ENCODE measurements around the gene DOC2B. TPM values are rescaled to one million over a fixed set of nuclear protein-coding genes. Genes with fewer than 3 reads are reported as not detected.

Gene DOC2B
- total and polyA plus RNA-seq, 2 of the 13 experiments (the other 11 are each of a cell fraction or from before 2014, with no cell fraction given): 0.09 to 0.22 TPM

DNA sequence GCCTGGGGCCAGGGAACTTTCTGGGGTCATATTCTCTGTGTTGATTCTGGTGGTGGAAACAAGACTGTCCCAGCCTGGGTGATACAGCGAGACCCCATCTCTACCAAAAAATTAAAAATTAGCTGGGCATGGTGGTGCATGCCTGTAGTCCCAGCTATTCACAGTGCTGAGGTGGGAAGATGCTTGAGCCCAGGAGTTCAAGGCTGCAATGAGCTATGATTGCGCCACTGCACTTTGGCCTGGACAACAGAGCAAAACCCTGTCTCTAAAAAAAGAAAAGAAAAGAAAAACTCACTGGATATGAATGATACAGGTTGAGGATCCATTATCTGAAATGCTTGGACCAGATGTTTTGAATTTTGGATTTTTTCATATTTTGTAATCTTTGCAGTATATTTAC lies 30.4 kb downstream of the DOC2B start (continued):
- no peak for TF ChIP-seq ATF1 (CRISPR knock-in tag; IDR thresholded peaks at IDR 0.05)
- TF ChIP-seq HNF4G (IDR thresholded peaks at IDR 0.05; ENCODE audit: borderline replicate concordance, low read depth, low read length): peak; percentile 71
- TF ChIP-seq HNF4G (CRISPR knock-in tag; IDR thresholded peaks at IDR 0.05; ENCODE audit: borderline replicate concordance, low read depth): no peak; the same call in 1 of the 2 replicates
- TF ChIP-seq, protein P1, sequence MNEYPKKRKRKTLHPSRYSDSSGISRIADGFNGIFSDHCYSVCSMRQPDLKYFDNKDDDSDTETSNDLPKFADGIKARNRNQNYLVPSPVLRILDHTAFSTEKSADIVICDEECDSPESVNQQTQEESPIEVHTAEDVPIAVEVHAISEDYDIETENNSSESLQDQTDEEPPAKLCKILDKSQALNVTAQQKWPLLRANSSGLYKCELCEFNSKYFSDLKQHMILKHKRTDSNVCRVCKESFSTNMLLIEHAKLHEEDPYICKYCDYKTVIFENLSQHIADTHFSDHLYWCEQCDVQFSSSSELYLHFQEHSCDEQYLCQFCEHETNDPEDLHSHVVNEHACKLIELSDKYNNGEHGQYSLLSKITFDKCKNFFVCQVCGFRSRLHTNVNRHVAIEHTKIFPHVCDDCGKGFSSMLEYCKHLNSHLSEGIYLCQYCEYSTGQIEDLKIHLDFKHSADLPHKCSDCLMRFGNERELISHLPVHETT (CRISPR knock-in tag; conservative IDR thresholded peaks at IDR 0.05): no peak
- no peak for TF ChIP-seq MEF2D (CRISPR knock-in tag; IDR thresholded peaks at IDR 0.05)
- no peak for TF ChIP-seq ZFP62 (CRISPR knock-in tag; IDR thresholded peaks at IDR 0.05)
- no peak for TF ChIP-seq JARID2 (CRISPR knock-in tag; IDR thresholded peaks at IDR 0.05; ENCODE audit: insufficient replicate concordance)
- 0 out of 2 replicates have a peak, but pooled peaks have one; percentile 22 for TF ChIP-seq RXRB (CRISPR knock-in tag; IDR thresholded peaks at IDR 0.05; ENCODE audit: borderline replicate concordance)
- TF ChIP-seq TBL1XR1 (IDR thresholded peaks at IDR 0.05; ENCODE audit: borderline replicate concordance, low read length, partially characterized antibody): no peak
- no peak for TF ChIP-seq ZSCAN22 (CRISPR knock-in tag; IDR thresholded peaks at IDR 0.05)
- TF ChIP-seq ZNF451 (CRISPR knock-in tag; IDR thresholded peaks at IDR 0.05): no peak
- TF ChIP-seq, protein P2, sequence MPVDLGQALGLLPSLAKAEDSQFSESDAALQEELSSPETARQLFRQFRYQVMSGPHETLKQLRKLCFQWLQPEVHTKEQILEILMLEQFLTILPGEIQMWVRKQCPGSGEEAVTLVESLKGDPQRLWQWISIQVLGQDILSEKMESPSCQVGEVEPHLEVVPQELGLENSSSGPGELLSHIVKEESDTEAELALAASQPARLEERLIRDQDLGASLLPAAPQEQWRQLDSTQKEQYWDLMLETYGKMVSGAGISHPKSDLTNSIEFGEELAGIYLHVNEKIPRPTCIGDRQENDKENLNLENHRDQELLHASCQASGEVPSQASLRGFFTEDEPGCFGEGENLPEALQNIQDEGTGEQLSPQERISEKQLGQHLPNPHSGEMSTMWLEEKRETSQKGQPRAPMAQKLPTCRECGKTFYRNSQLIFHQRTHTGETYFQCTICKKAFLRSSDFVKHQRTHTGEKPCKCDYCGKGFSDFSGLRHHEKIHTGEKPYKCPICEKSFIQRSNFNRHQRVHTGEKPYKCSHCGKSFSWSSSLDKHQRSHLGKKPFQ (CRISPR knock-in tag; IDR thresholded peaks at IDR 0.05; ENCODE audit: insufficient replicate concordance): no peak
- no peak for TF ChIP-seq NKX3-1 (CRISPR knock-in tag; IDR thresholded peaks at IDR 0.05)
- no peak for TF ChIP-seq ZFP36L2 (CRISPR knock-in tag; IDR thresholded peaks at IDR 0.05)
- no peak for TF ChIP-seq ZNF253 (CRISPR knock-in tag; IDR thresholded peaks at IDR 0.05; ENCODE audit: borderline replicate concordance)
- TF ChIP-seq EP300 (IDR thresholded peaks at IDR 0.05; ENCODE audit: low read depth in 2 of 2, low read length in 2 of 2): peak in 1 of 2 experiments; percentile 26; a peak in 1 of 4 replicates
- TF ChIP-seq EP300 (CRISPR knock-in tag; IDR thresholded peaks at IDR 0.05; ENCODE audit: borderline replicate concordance): no peak
- TF ChIP-seq, protein P3, sequence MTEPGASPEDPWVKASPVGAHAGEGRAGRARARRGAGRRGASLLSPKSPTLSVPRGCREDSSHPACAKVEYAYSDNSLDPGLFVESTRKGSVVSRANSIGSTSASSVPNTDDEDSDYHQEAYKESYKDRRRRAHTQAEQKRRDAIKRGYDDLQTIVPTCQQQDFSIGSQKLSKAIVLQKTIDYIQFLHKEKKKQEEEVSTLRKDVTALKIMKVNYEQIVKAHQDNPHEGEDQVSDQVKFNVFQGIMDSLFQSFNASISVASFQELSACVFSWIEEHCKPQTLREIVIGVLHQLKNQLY (CRISPR knock-in tag; IDR thresholded peaks at IDR 0.05): no peak
- TF ChIP-seq ZC3H13 (CRISPR knock-in tag; IDR thresholded peaks at IDR 0.05): no peak
- peak; percentile 97 for TF ChIP-seq ZNF121 (CRISPR knock-in tag; IDR thresholded peaks at IDR 0.05)
- no peak for TF ChIP-seq ZNF83 (CRISPR knock-in tag; IDR thresholded peaks at IDR 0.05; ENCODE audit: borderline replicate concordance)
- peak; percentile 94 for TF ChIP-seq HNF4A (CRISPR knock-in tag; IDR thresholded peaks at IDR 0.05)
- TF ChIP-seq GATAD2A (CRISPR knock-in tag; IDR thresholded peaks at IDR 0.05): peak; percentile 54
- TF ChIP-seq HDAC2 (CRISPR knock-in tag; IDR thresholded peaks at IDR 0.05): 0 out of 2 replicates have a peak, but pooled peaks have one; percentile 26
- TF ChIP-seq, protein P4, sequence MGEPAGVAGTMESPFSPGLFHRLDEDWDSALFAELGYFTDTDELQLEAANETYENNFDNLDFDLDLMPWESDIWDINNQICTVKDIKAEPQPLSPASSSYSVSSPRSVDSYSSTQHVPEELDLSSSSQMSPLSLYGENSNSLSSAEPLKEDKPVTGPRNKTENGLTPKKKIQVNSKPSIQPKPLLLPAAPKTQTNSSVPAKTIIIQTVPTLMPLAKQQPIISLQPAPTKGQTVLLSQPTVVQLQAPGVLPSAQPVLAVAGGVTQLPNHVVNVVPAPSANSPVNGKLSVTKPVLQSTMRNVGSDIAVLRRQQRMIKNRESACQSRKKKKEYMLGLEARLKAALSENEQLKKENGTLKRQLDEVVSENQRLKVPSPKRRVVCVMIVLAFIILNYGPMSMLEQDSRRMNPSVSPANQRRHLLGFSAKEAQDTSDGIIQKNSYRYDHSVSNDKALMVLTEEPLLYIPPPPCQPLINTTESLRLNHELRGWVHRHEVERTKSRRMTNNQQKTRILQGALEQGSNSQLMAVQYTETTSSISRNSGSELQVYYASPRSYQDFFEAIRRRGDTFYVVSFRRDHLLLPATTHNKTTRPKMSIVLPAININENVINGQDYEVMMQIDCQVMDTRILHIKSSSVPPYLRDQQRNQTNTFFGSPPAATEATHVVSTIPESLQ (CRISPR knock-in tag; conservative IDR thresholded peaks at IDR 0.05): no peak
- TF ChIP-seq, protein P5, sequence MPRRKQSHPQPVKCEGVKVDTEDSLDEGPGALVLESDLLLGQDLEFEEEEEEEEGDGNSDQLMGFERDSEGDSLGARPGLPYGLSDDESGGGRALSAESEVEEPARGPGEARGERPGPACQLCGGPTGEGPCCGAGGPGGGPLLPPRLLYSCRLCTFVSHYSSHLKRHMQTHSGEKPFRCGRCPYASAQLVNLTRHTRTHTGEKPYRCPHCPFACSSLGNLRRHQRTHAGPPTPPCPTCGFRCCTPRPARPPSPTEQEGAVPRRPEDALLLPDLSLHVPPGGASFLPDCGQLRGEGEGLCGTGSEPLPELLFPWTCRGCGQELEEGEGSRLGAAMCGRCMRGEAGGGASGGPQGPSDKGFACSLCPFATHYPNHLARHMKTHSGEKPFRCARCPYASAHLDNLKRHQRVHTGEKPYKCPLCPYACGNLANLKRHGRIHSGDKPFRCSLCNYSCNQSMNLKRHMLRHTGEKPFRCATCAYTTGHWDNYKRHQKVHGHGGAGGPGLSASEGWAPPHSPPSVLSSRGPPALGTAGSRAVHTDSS (CRISPR knock-in tag; conservative IDR thresholded peaks at IDR 0.05): no peak

Data from HepG2 (cell line).